ENCODE measurements around the gene PLEKHO2.

PLEKHO2 gene

DNA sequence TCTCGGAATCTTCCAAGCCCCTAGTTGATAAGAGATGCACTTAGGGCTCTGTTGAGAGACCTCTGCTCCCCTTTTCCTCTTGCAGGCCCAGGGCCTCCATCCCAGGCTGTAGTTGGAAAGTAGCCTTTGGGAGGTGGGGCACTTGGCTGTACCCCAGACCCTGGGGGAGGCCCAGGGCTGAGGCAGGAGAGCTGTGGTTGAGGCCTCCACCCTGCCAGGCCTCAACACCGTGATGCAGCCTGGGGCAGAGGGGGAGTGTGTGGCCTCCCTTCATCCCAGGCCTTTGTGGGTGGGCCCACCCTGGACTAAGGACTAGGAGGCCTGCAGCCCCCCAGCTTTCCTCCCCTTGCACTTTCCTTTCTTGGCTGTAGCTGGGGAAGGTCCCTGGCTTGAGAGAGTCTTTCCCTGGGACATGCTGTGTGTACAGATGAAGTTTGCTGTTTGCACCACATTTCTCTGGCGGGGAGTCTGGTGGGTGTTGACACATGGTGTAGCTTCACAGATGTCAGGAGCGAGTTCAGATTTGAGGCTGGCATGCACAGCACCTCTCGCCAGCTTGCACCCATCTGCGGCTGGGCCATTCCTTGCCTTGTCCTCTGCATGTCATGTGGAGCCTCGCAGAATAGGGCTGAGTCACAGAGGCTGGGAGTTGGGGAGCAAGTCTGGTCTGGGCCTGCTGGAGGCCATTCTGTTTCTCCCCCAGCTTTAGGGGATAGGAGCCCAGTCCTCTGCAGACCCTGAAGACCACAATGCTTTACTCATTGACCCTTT lies 13.7 kb downstream of the PLEKHO2 start:
- DNase-seq (ENCODE audit: low read depth), result no peak

DNA sequence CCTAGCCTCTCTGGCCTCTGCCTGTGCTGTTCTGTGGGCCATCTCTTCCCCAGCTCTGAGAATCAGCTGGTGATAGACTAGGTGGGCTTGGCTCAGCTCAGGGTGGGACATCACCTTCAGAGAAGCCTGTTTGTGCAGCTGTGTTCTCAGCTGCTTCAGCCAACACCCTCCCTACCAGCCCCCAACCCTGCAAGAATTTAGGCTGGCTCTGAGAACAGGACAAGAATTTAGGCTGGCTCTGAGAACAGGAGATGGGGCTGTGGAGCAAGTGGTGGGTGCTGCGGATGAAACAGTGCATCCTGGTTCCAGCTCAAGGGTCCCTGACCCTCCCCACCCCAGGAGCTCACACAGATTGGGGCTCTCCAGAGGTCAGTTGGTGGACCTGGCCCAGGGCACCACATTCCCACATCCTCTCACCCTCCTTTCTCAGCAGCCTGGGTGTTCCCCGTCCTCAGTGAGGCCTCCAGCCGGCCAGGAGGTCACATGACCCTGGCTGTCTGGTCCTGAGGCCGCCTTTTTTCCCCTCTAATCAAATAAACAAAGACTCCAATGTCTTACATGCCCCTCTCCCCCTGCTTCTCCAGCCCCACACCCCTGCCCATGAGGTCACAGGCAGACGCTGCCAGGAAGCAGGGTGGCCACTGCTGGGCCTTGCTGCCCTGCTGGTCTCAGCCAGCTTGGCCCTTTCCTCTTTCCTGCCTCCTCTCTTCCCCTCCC lies 14.9 kb downstream of the PLEKHO2 start:
- no peak for DNase-seq (ENCODE audit: low read depth)

DNA sequence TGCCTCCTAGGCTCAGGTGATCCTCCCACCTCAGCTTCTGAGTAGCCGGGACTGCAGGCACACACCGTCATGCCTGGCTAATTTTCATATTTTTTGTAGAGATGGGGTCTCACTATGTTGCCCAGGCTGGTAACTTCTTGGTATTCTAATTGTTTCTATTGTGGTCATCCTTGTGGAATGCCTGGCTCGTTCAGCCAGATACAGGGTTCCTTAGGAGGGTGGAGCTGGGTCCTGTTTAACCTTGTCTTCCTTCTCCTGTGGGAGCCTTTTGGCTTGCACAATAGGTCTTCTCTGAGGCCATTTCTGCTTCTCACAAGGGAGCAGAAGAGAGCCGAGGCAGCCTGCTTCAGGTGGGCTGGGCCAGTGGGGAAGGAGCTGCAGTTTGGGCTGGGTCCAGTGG lies 15.7 kb downstream of the PLEKHO2 start:
- no peak for DNase-seq (ENCODE audit: low read depth)

GRCh38 chr15:64858021-64858575 lies 16.4 kb downstream of the PLEKHO2 start:
- no peak for DNase-seq (ENCODE audit: low read depth)

- DNase-seq (ENCODE audit: low read depth), result no peak
These were observed 17.5 kb downstream of the PLEKHO2 start for GRCh38 chr15:64859226-64859625.

GRCh38 chr15:64861331-64861730 lies 19.6 kb downstream of the PLEKHO2 start:
- no peak for DNase-seq (ENCODE audit: low read depth)

GRCh38 chr15:64861960-64862359 lies 20.2 kb downstream of the PLEKHO2 start:
- no peak for DNase-seq (ENCODE audit: low read depth)

DNA sequence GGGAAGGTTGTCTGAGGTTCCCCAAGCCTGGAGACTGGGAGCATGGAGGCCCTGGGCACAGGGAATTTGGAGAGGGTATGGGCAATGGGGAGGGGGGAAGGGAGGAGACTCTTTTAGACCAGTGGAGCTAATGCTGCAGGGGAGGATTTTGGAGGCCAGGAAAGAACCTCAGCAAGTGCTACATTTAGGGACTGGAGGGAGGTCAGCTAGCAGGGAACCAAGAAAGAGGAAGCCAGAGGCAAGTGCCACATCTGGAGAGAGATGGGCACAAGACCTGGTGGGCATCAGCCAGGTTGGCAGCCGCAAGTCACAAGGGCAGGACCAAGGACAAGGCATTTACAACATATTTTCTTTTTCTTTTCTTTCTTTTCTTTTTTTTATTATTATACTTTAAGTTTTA lies 20.7 kb downstream of the PLEKHO2 start:
- no peak for DNase-seq (ENCODE audit: low read depth)

DNA sequence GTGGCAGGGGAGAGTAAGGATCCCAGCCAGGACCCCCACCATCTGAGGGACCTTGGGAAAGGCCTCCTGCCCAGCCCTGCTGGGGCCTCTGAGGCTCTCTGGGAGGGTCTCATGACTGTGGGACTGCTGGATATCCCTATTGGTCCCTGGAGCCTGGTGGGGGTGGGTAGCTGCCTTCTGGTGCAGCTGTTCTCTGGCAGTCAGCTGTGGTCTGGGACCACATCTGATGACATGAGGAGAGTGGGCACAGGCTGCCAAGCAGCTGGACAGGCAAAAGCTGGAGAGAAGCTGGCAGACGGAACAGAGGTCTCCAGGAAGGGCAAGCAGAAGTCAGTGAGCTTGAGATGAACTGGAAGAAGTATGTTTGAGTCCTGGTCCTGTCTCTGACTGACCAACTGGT lies 22.4 kb downstream of the PLEKHO2 start:
- no peak for DNase-seq (ENCODE audit: low read depth)

DNA sequence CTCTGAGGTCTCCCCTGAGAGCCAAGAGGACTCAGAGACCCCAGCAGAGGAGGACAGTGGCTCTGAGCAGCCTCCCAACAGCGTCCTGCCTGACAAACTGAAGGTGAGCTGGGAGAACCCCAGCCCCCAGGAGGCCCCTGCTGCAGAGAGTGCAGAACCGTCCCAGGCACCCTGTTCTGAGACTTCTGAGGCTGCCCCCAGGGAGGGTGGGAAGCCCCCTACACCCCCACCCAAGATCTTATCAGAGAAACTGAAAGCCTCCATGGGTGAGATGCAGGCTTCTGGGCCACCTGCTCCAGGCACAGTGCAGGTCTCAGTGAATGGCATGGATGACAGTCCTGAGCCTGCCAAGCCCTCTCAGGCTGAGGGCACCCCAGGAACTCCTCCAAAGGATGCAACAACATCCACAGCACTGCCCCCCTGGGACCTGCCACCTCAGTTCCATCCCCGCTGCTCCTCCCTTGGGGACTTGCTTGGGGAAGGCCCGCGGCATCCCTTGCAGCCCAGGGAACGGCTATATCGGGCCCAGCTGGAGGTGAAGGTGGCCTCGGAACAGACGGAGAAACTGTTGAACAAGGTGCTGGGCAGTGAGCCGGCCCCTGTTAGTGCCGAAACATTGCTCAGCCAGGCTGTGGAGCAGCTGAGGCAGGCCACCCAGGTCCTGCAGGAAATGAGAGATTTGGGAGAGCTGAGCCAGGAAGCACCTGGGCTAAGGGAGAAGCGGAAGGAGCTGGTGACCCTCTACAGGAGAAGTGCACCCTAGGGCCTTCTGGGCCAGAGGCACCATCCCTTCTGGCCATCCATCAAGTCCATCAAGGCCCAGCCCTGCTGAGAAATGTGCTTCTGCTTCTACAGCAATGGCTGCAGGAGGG lies 23.6 kb downstream of the PLEKHO2 start:
- no peak for DNase-seq (ENCODE audit: low read depth)

DNA sequence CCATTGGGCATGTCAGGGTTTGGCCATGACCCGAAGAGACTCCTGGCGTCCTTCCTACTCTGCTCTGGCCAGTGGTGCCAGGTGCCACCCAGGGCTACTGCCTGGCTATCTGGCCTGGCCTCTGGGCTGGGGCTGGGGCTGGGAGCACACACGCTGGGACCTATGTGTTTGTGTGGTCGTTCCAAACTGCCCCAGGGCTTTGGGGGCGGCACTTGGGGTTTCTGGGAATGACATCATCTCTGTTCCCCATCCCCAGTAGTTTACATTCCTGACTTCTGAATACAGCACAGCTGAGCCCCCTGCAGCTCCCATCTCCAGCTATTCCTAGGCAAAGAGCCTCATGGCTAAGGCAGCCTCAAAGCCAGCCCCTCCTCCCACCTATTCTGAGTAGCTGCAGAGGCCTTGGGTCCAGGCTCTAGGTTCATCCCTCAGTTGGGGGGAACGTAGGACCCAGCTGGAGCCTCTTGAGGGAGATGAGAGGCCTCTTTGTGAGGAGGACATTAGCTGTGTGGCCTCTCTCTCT lies 24.3 kb downstream of the PLEKHO2 start:
- no peak for DNase-seq (ENCODE audit: low read depth)

DNA sequence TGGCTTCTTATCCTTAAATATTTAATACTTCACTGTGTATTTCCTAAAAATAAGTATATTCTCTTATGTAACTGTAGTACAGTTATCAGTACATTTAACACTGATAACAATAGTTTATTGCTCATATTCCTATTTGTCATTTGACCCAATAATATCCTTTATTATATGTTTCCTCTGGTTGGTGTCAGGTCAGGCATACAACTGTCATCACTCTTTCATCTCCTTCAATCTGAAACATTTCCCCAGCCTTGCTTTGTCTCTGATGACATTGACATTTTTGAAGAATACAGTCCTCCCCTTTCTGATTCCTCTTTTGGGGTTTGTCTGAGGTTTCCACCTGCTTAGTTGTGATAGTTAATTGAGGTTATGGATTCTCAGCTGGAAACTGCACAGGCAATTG lies 27.8 kb downstream of the PLEKHO2 start:
- DNase-seq (ENCODE audit: low read depth), result no peak

GRCh38 chr15:64870353-64870752 lies 28.6 kb downstream of the PLEKHO2 start:
- no peak for DNase-seq (ENCODE audit: low read depth)

DNA sequence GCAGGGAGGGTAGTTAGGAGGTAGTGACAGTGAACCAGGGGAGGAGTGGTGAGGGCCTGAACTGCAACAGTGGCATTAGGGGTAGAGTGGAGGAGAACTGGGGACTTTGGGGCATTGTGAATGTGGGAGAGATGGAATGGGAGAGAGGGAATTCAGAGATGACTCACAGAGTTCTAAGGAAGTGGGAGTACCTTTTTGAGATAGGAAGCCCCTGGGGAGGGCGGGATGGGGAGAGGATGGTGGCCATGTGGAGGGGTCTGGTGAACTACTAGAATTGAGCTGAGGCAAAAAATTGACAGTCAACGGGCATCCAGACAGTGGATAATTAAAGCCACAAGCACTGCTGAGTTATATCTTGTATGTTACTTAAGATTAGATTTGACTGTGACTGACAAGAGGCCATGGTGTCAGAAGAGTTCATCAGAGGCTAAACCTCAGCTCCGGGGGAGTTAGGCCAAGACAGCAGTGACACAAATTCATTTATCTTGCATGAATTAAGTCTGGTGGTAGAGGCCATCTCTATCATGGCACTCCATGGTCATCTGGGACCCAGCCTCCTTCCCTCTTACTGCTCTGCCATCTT lies 34.0 kb downstream of the PLEKHO2 start:
- DNase-seq (ENCODE audit: low read depth), result no peak

GRCh38 chr15:64877435-64877834 lies 35.7 kb downstream of the PLEKHO2 start:
- DNase-seq (ENCODE audit: low read depth), result no peak

DNA sequence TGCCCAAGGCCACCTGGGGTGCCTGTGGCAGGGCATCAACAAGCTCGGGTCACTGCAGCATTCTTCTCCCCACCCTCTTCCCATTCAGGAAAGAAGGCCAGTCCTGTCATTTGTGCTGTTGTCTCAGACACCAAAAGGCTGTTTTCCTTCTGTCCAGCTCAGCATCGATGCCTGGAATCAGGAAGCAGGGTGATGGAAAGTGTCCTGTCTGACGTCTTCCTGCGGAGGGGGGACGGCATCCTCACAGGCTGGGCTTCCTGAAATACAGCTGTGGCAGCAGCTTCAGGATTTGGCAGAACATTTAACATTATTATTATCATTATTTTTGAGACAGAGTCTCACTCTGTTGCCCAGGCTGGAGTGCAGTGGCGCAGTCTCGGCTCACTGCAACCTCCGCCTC lies 37.0 kb downstream of the PLEKHO2 start:
- no peak for DNase-seq (ENCODE audit: low read depth)

- DNase-seq (ENCODE audit: low read depth), result no peak
These were observed 41.4 kb downstream of the PLEKHO2 start for GRCh38 chr15:64883100-64883581.

DNA sequence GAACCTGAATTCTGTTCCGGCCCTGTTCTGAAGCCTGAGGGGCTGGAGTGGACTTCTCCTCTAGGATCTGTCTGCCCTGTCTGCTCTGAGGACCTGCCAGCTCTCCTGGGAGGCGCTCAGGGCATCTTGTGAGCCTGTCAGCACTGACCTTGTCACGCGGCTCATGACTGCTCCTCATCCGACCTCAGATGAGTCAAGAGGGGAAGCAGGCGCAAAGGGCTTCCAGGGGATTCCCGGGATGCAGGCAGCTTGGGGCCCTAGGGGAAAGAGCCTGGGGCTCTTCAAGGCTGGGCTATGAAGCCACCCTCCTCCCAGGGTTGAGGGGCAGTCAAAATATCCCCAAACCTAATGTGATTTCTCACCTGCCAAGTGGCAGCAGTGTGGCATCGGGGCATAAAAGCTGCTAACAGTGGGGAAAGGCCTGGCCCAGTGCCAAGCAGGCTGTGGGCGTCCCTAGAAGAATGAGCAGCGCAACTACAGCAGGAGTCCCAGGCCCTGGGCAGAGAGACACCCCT lies 42.3 kb downstream of the PLEKHO2 start:
- peak; percentile 66 for DNase-seq (ENCODE audit: low read depth)

- no peak for DNase-seq (ENCODE audit: low read depth)
These were observed 43.0 kb downstream of the PLEKHO2 start for GRCh38 chr15:64884679-64885078.

- DNase-seq (ENCODE audit: low read depth), result no peak
These were observed 46.6 kb downstream of the PLEKHO2 start for GRCh38 chr15:64888336-64888735.

- no peak for DNase-seq (ENCODE audit: low read depth)
These were observed 49.8 kb downstream of the PLEKHO2 start for GRCh38 chr15:64891561-64891960.
